Subcutaneous adipose tissue (tissue), 4 donors: ENCODE results near the gene SQOR. TPM values are rescaled to one million over a fixed set of nuclear protein-coding genes. Genes with fewer than 3 reads are reported as not detected.

Experiments used
- CTCF ChIP-seq: fragments of 450-650 bp; IDR thresholded peaks from one replicate; pipeline ENCODE4 v1.5.1; 2016; ENCODE audit warnings: low read depth, mild to moderate bottlenecking, control low read depth, antibody characterized with exemption, moderate library complexity
- total RNA-seq, 4 donors: library from RNA; depleted of rRNA; stranded (reverse); fragments of >200 nt; gene quantifications; one replicate each; pipeline ENCODE4 v1.1.0, GENCODE V29; 2016

SQOR gene
- total RNA-seq, 4 donors from 2014 or later: 43.7 to 97.2 (median 67.3) TPM

GRCh38 chr15:45690581-45691260 is 55.9 kb downstream of the SQOR start:
- TF ChIP-seq CTCF: no peak

GRCh38 chr15:45701108-45701507 is 66.3 kb downstream of the SQOR start:
- no peak for TF ChIP-seq CTCF

- TF ChIP-seq CTCF: no peak
Observed at GRCh38 chr15:45702041-45702440, 67.2 kb downstream of the SQOR start.

GRCh38 chr15:45703670-45704328 is 69.0 kb downstream of the SQOR start:
- no peak for TF ChIP-seq CTCF

GRCh38 chr15:45704329-45705249 is 69.8 kb downstream of the SQOR start:
- no peak for TF ChIP-seq CTCF

GRCh38 chr15:45705510-45706473 is 71.0 kb downstream of the SQOR start:
- TF ChIP-seq CTCF: no peak
